ENCODE data around the gene RTF1.

DNA sequence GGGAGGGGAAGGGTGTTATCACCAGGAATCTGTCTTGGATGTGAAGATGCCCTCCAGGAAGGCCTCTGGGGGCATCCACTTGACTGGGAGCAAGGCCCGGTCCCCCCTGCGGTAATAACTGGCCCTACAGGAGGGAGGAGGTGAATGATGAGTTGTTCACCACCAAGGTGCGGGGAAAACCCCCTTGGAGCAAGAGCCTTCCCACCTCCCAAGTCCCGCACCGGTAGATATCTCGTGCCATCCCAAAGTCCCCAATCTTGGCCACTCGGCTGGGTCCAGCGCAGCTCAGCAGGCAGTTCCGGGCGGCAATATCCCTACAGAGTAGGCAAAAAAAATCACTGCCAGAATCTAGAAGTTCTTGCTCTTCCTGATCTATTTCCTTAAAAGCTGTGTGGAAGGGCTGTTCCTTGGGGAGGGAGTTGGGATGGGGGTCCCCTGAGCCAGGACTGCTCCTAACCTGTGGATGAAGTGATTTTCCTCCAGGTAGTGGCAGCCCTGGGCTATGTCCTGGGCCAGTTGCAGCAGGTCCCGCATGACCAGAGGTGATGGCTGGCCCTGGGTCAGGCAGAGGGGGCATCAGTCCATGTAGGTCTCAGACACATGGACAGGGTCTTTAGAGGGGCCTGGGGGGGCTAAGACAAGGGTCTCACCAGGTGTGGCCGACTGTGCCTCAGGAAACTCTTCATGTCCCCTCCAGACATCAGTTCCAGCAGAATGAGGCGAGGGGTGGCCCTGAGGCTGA is 88.0 kb downstream of the RTF1 start:
- TF ChIP-seq, protein P1, sequence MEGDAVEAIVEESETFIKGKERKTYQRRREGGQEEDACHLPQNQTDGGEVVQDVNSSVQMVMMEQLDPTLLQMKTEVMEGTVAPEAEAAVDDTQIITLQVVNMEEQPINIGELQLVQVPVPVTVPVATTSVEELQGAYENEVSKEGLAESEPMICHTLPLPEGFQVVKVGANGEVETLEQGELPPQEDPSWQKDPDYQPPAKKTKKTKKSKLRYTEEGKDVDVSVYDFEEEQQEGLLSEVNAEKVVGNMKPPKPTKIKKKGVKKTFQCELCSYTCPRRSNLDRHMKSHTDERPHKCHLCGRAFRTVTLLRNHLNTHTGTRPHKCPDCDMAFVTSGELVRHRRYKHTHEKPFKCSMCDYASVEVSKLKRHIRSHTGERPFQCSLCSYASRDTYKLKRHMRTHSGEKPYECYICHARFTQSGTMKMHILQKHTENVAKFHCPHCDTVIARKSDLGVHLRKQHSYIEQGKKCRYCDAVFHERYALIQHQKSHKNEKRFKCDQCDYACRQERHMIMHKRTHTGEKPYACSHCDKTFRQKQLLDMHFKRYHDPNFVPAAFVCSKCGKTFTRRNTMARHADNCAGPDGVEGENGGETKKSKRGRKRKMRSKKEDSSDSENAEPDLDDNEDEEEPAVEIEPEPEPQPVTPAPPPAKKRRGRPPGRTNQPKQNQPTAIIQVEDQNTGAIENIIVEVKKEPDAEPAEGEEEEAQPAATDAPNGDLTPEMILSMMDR (IDR thresholded peaks at IDR 0.05; ENCODE audit: low read depth, low read length, poor library complexity, severe bottlenecking), result no peak
- no peak for TF ChIP-seq EZH2phosphoT487 (IDR thresholded peaks at IDR 0.05; ENCODE audit: borderline replicate concordance, low read length)

Measured in DOHH2 (cell line).